Naive thymus-derived CD4-positive, alpha-beta T cell (primary cell): ENCODE measurements around the gene DUOXA2. TPM values are rescaled to one million over a fixed set of nuclear protein-coding genes. Genes with fewer than 3 reads are reported as not detected.

ENCODE experiments used
- ATAC-seq: fragments of 150-1000 bp; cut with Tn5 transposase; 2 replicates; pipeline ENCODE4 v1.10.0; 2021; ENCODE audit warnings: mild to moderate bottlenecking, moderate library complexity
- CTCF ChIA-PET: fragments of 350-600 bp; sonication (Branson Sonifier 250); formaldehyde crosslinking; loops from one replicate; lab custom pipeline; 2021; ENCODE audit warnings: antibody characterized with exemption; lab: Charles Lee
- POLR2A ChIA-PET: fragments of 350-600 bp; sonication (Branson Sonifier 250); formaldehyde crosslinking; loops from one replicate; lab custom pipeline; 2021; ENCODE audit warnings: antibody characterized with exemption, inconsistent platforms; lab: Charles Lee
- DNase-seq, 9 donors: peaks; one replicate each; pipeline versions ENCODE4 v3.0.0 to v3.0.0-alpha.2; 2020 to 2022; ENCODE audit warnings: mixed read lengths in 1 of 9
- H3K27ac ChIP-seq: one replicate; pipeline ENCODE4 v1.7.0; 2013; ENCODE audit warnings: mild to moderate bottlenecking, low read depth, low read length, moderate library complexity
- H3K27me3 ChIP-seq, 2 donors: one replicate each; pipeline ENCODE4 v1.7.0; 2013; ENCODE audit warnings: low read length in 2 of 2, mild to moderate bottlenecking in 2 of 2, moderate library complexity in 2 of 2; ENCODE audit not compliant: control insufficient read depth in 2 of 2, insufficient read depth in 2 of 2
- H3K36me3 ChIP-seq, 3 experiments: 1 replicate in 2 of 3; 2 replicates in 1 of 3; pipeline ENCODE4 v1.7.0; 2013; ENCODE audit warnings: low read length in 3 of 3, mild to moderate bottlenecking in 3 of 3, moderate library complexity in 1 of 3; ENCODE audit not compliant: insufficient read depth in 3 of 3, control insufficient read depth in 2 of 3
- H3K4me1 ChIP-seq, 2 donors: one replicate each; pipeline ENCODE4 v1.7.0; 2013; ENCODE audit warnings: low read length in 2 of 2, mild to moderate bottlenecking in 2 of 2, moderate library complexity in 1 of 2; ENCODE audit not compliant: control insufficient read depth in 2 of 2, insufficient read depth in 2 of 2
- H3K4me3 ChIP-seq: 2 replicates; pipeline ENCODE4 v1.7.0; 2013; ENCODE audit warnings: mild to moderate bottlenecking, low read length
- H3K9me3 ChIP-seq, 3 experiments: 1 replicate in 2 of 3; 2 replicates in 1 of 3; pipeline ENCODE4 v1.7.0; 2013; ENCODE audit warnings: low read length in 3 of 3; ENCODE audit not compliant: control insufficient read depth in 2 of 3
- H3K27ac Mint-ChIP-seq, 9 donors: one replicate each; pipeline ENCODE4 v1.8.0; 2020 to 2022; ENCODE audit warnings: mixed read lengths in 9 of 9, mild to moderate bottlenecking in 8 of 9, moderate library complexity in 5 of 9, inconsistent platforms in 2 of 9
- H3K27me3 Mint-ChIP-seq, 5 donors: one replicate each; pipeline ENCODE4 v1.8.0; 2021 to 2022; ENCODE audit warnings: mixed read lengths in 5 of 5, mild to moderate bottlenecking in 1 of 5
- H3K36me3 Mint-ChIP-seq, 5 donors: one replicate each; pipeline ENCODE4 v1.8.0; 2020 to 2022; ENCODE audit warnings: mixed read lengths in 5 of 5, mild to moderate bottlenecking in 3 of 5, inconsistent platforms in 1 of 5
- H3K4me1 Mint-ChIP-seq, 7 donors: one replicate each; pipeline ENCODE4 v1.8.0; 2020 to 2022; ENCODE audit warnings: mixed read lengths in 7 of 7, mild to moderate bottlenecking in 3 of 7, inconsistent platforms in 1 of 7
- H3K4me3 Mint-ChIP-seq, 10 donors: one replicate each; pipeline ENCODE4 v1.8.0; 2020 to 2022; ENCODE audit warnings: mild to moderate bottlenecking in 10 of 10, mixed read lengths in 10 of 10, moderate library complexity in 6 of 10, inconsistent platforms in 2 of 10
- H3K9me3 Mint-ChIP-seq, 11 donors: one replicate each; pipeline ENCODE4 v1.8.0; 2020 to 2022; ENCODE audit warnings: mixed read lengths in 11 of 11, mild to moderate bottlenecking in 4 of 11, inconsistent platforms in 1 of 11, moderate library complexity in 1 of 11
- intact Hi-C, 2 donors: fragments of 100-400 bp; cut with micrococcal nuclease; formaldehyde crosslinking; loops; one replicate each; pipeline ENCODE4 v1.15.1; 2023
- polyA plus RNA-seq, 2 donors: library from polyadenylated mRNA; unstranded; fragments of 300-500 nt; fragmentation: Illumina TruSeq; gene quantifications; one replicate each; pipeline ENCODE4 v1.2.3, GENCODE V29; 2021
- total RNA-seq, 6 experiments: library from RNA in 5 of 6; stranded (reverse) in 5 of 6; gene quantifications; 1 replicate in 5 of 6; 2 replicates in 1 of 6; pipeline ENCODE4 v1.2.3 and lab custom pipeline; 2021 to 2026

The DUOXA2 gene
- total and polyA plus RNA-seq, 7 experiments from 2014 or later, result not detected

DNA sequence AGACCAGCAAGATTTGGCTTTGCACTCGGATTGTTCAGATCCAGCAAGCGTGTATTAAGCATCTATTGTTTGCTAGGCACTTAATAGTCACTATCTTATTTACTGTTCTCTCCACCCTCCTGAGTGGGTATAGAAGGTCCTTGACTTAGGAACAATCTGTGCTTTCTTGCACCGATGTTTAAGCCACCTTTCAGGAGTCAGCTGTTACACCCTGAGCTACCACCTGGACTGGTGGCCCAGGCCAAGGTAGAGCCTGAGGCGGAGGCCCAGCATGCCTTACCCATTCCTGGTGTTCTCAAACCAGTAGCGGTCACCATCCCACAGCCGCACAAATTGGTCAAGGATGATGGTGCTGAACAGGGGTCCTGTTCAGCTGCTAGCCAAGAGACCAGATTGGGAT lies 25.6 kb downstream of the DUOXA2 start:
- Histone ChIP-seq H3K27ac (no peak overlapping the region), H3K27me3 (peaks cover 1 to 10% of the 10 kb centered on the region in 2 donors), H3K4me1 (peaks cover 0 to 6% of the 10 kb centered on the region in 2 donors), H3K9me3 (no peaks in the 10 kb centered on the region), H3K36me3 (no peaks in the 10 kb centered on the region), H3K4me3 (no peak overlapping the region)
- H3K27ac Mint-ChIP-seq, result no peak overlapping the region
- CTCF ChIA-PET, result no interaction called here
- ATAC-seq, result no peak
- H3K36me3 Mint-ChIP-seq, result no peaks in the 10 kb centered on the region
- H3K4me3 Mint-ChIP-seq, result no peak overlapping the region
- H3K4me1 Mint-ChIP-seq, result peaks cover 3 to 10% (median 9%) of the 10 kb centered on the region in 7 donors
- H3K9me3 Mint-ChIP-seq, result no peaks in the 10 kb centered on the region
- intact Hi-C loops, result no loop called here
- no peak for DNase-seq
- peaks cover 8 to 20% (median 12%) of the 10 kb centered on the region in 5 donors for H3K27me3 Mint-ChIP-seq
- POLR2A ChIA-PET, result no interaction called here

DNA sequence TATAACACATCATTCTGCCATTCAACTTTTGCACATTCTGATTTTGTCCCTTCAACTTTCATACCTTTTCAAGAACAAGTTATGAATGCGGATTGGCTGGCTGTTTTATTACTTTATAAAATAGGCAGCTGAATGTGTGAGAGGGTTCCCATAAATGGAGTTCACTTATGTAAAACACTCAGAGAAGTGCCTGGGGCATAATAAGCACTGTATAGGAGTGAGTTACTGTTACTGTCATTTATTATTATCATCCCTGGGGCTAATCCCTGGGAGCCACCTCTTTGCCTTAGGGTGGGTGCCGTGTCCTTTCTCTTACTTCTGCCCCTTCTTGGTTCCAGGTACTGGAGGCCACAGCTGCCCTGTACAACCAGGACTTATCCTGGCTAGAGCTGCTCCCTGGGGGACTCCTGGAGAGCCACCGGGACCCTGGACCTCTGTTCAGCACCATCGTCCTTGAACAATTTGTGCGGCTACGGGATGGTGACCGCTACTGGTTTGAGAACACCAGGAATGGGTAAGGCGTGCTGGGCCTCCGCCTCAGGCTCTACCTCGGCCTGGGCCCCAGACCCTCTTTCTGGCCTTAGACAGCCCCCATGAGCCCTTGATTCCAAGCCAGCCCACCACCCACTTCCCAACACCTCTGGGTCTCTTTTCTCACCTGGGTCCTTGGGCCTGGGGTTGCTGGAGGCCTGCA lies 26.6 kb downstream of the DUOXA2 start:
- Histone ChIP-seq H3K36me3 (no peaks in the 10 kb centered on the region), H3K9me3 (no peaks in the 10 kb centered on the region), H3K4me1 (peaks cover 0 to 6% of the 10 kb centered on the region in 2 donors), H3K4me3 (no peak overlapping the region), H3K27ac (no peak overlapping the region), H3K27me3 (peaks cover 0 to 6% of the 10 kb centered on the region in 2 donors)
- H3K27me3 Mint-ChIP-seq, result peaks cover 6 to 16% (median 9%) of the 10 kb centered on the region in 5 donors
- no peak for ATAC-seq
- intact Hi-C loops, result no loop called here
- peaks cover 2 to 8% (median 7%) of the 10 kb centered on the region in 7 donors for H3K4me1 Mint-ChIP-seq
- no peak overlapping the region for H3K27ac Mint-ChIP-seq
- H3K9me3 Mint-ChIP-seq, result no peaks in the 10 kb centered on the region
- ChIA-PET POLR2A (no interaction called here), CTCF (no interaction called here)
- H3K36me3 Mint-ChIP-seq, result no peaks in the 10 kb centered on the region
- DNase-seq, result no peak
- H3K4me3 Mint-ChIP-seq, result no peak overlapping the region

DNA sequence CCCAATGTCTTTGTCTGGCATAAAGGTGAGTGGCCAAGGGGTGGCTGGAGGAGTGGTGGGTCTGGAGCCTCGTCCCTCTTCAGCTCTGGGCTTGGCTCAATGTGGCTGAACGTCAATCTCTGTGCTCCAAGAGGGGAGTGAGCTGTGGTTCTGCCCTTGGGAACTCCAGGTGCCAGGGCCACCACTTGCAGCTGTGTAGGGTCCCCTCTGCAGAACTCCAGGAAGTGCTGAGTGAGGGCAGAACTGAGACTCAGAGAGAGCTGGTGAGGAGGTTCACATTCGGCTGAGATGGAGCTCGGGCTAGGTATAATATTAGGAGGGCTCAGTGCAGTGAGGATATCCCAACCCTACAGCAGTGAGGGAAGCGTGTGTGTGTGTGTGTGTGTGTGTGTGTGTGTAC lies 27.3 kb downstream of the DUOXA2 start:
- Histone ChIP-seq H3K4me1 (peaks cover 0 to 1% of the 10 kb centered on the region in 2 donors), H3K27ac (no peak overlapping the region), H3K4me3 (no peak overlapping the region), H3K27me3 (peaks cover 0 to 2% of the 10 kb centered on the region in 2 donors), H3K36me3 (no peaks in the 10 kb centered on the region), H3K9me3 (no peaks in the 10 kb centered on the region)
- H3K27ac Mint-ChIP-seq, result no peak overlapping the region
- peaks cover 3 to 12% (median 5%) of the 10 kb centered on the region in 5 donors for H3K27me3 Mint-ChIP-seq
- DNase-seq (no peak), ATAC-seq (no peak)
- no peaks in the 10 kb centered on the region for H3K9me3 Mint-ChIP-seq
- H3K36me3 Mint-ChIP-seq, result no peaks in the 10 kb centered on the region
- ChIA-PET POLR2A (interaction anchor here (1.0 kb wide), 1 partner anchor 25 kb away, joined by 4 read pairs; no protein-coding TSS in a partner anchor), CTCF (no interaction called here)
- no peak overlapping the region for H3K4me3 Mint-ChIP-seq
- intact Hi-C loops, result no loop called here
- peaks cover 0 to 4% (median 3%) of the 10 kb centered on the region in 7 donors for H3K4me1 Mint-ChIP-seq

- H3K36me3 Mint-ChIP-seq, result no peaks in the 10 kb centered on the region
- Histone ChIP-seq H3K36me3 (no peaks in the 10 kb centered on the region), H3K4me1 (no peaks in the 10 kb centered on the region), H3K27me3 (no peaks in the 10 kb centered on the region), H3K4me3 (no peak overlapping the region), H3K27ac (no peak overlapping the region), H3K9me3 (no peaks in the 10 kb centered on the region)
- POLR2A ChIA-PET, result no interaction called here
- peaks cover 0 to 4% (median 0%) of the 10 kb centered on the region in 7 donors for H3K4me1 Mint-ChIP-seq
- H3K27ac Mint-ChIP-seq, result no peak overlapping the region
- H3K9me3 Mint-ChIP-seq, result no peaks in the 10 kb centered on the region
- CTCF ChIA-PET, result no interaction called here
- peaks cover 0 to 7% (median 0%) of the 10 kb centered on the region in 5 donors for H3K27me3 Mint-ChIP-seq
- ATAC-seq, result no peak
- H3K4me3 Mint-ChIP-seq, result no peak overlapping the region
- intact Hi-C loops, result no loop called here
- DNase-seq, result no peak
These were observed 28.9 kb downstream of the DUOXA2 start for GRCh38 chr15:45143056-45143455.

DNA sequence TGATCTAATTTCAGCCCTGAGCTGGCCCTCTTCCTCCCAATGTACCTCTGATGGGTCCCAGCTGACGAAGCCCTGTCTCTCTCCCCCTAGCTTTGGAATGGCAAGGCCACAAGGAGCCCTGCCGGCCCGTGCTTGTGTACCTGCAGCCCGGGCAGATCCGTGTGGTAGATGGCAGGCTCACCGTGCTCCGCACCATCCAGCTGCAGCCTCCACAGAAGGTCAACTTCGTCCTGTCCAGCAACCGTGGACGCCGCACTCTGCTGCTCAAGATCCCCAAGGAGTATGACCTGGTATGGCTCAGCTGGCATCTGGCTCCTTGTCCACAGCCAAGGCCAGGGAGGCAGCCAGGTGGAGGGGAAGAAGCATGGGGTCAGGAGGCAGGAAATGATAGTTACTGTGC lies 29.8 kb downstream of the DUOXA2 start:
- ChIA-PET CTCF (no interaction called here), POLR2A (no interaction called here)
- no peak overlapping the region for H3K4me3 ChIP-seq
- ATAC-seq (no peak), DNase-seq (no peak)
- H3K36me3 ChIP-seq, result no peaks in the 10 kb centered on the region
- no peaks in the 10 kb centered on the region for H3K9me3 ChIP-seq
- H3K27ac ChIP-seq, result no peak overlapping the region
- Mint-ChIP-seq H3K27me3 (peaks cover 0 to 3% (median 0%) of the 10 kb centered on the region in 5 donors), H3K4me3 (no peak overlapping the region), H3K36me3 (no peaks in the 10 kb centered on the region), H3K9me3 (no peaks in the 10 kb centered on the region), H3K27ac (no peak overlapping the region), H3K4me1 (peaks cover 0 to 4% (median 0%) of the 10 kb centered on the region in 7 donors)
- no peaks in the 10 kb centered on the region for H3K4me1 ChIP-seq
- H3K27me3 ChIP-seq, result no peaks in the 10 kb centered on the region
- intact Hi-C loops, result no loop called here

DNA sequence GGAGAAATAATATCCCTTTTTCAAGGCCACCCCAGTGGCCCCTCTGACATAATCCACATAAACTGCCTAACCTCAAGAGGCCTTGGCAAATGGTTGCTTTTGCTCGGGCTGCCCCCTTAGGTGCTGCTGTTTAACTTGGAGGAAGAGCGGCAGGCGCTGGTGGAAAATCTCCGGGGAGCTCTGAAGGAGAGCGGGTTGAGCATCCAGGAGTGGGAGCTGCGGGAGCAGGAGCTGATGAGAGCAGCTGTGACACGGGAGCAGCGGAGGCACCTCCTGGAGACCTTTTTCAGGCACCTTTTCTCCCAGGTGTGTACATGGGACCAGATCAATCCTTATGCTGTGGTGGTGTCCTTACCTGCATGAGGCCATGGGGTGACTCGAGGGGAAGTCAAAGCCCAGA lies 30.6 kb downstream of the DUOXA2 start:
- ChIA-PET POLR2A (no interaction called here), CTCF (no interaction called here)
- DNase-seq, result no peak
- Histone ChIP-seq H3K36me3 (no peaks in the 10 kb centered on the region), H3K4me1 (no peaks in the 10 kb centered on the region), H3K9me3 (no peaks in the 10 kb centered on the region), H3K27me3 (no peaks in the 10 kb centered on the region), H3K4me3 (no peak overlapping the region), H3K27ac (no peak overlapping the region)
- H3K4me1 Mint-ChIP-seq, result peaks cover 0 to 4% (median 0%) of the 10 kb centered on the region in 7 donors
- no peak for ATAC-seq
- no peak overlapping the region for H3K27ac Mint-ChIP-seq
- intact Hi-C loops, result no loop called here
- no peaks in the 10 kb centered on the region for H3K9me3 Mint-ChIP-seq
- H3K4me3 Mint-ChIP-seq, result no peak overlapping the region
- H3K36me3 Mint-ChIP-seq, result no peaks in the 10 kb centered on the region
- H3K27me3 Mint-ChIP-seq, result peaks cover 0 to 3% (median 0%) of the 10 kb centered on the region in 5 donors

GRCh38 chr15:45146405-45146804 lies 32.3 kb downstream of the DUOXA2 start:
- Histone ChIP-seq H3K36me3 (peaks cover 0 to 2% (median 0%) of the 10 kb centered on the region in 3 experiments), H3K4me3 (no peak overlapping the region), H3K27me3 (no peaks in the 10 kb centered on the region), H3K9me3 (no peaks in the 10 kb centered on the region), H3K4me1 (no peaks in the 10 kb centered on the region), H3K27ac (no peak overlapping the region)
- ChIA-PET CTCF (no interaction called here), POLR2A (no interaction called here)
- Mint-ChIP-seq H3K27me3 (peaks cover 0 to 3% (median 0%) of the 10 kb centered on the region in 5 donors), H3K36me3 (peaks cover 0 to 4% (median 0%) of the 10 kb centered on the region in 5 donors), H3K4me1 (peaks cover 0 to 4% (median 0%) of the 10 kb centered on the region in 7 donors), H3K27ac (no peak overlapping the region), H3K9me3 (no peaks in the 10 kb centered on the region), H3K4me3 (no peak overlapping the region)
- intact Hi-C loops, result no loop called here
- DNase-seq (no peak), ATAC-seq (no peak)
